ENCODE data around the gene ABCA5. TPM values are rescaled to one million over a fixed set of nuclear protein-coding genes. Genes with fewer than 3 reads are reported as not detected.

The ABCA5 gene
- total and polyA plus RNA-seq, 2 donors (not counting 3 experiments of a cell fraction or from before 2014, with no cell fraction given): 9.3 to 23.2 TPM

DNA sequence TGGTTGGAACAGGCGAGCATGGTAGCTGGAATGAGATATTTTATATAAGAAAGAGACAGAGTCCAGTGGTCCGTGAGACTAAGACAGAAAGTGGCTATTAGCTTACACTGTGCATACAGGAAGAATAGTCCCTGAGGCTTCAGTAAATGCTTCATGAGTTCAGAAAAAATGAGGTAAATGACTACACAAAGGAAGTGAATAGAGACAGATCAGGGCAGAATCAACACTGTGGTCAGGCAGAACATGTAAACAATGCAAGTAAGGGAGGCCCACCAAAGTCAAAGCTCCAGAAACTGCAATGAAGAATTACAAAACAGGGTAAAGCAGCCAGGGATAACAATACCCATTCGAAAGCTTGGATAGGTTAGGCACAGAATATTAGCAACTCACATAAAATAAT is 103.1 kb downstream of the ABCA5 start:
- ChIA-PET POLR2A (no interaction called here), CTCF (interaction anchor here (1.0 to 2.2 kb wide), 5 partner anchors 11 to 451 kb away, joined by 3 to 8 read pairs (median 3); no protein-coding TSS in a partner anchor)
- TF ChIP-seq MYC (IDR thresholded peaks at IDR 0.05; ENCODE audit: low read depth, low read length): no peak
- no peak for TF ChIP-seq POLR2AphosphoS5 (IDR thresholded peaks at IDR 0.05; ENCODE audit: insufficient read depth, low read depth, low read length)
- no peak for TF ChIP-seq GATA2 (IDR thresholded peaks at IDR 0.05; ENCODE audit: insufficient read depth, insufficient read length, low read depth, low read length)
- TF ChIP-seq POLR2A (IDR thresholded peaks at IDR 0.05; ENCODE audit: low read depth, low read length): no peak
- TF ChIP-seq, protein P1, sequence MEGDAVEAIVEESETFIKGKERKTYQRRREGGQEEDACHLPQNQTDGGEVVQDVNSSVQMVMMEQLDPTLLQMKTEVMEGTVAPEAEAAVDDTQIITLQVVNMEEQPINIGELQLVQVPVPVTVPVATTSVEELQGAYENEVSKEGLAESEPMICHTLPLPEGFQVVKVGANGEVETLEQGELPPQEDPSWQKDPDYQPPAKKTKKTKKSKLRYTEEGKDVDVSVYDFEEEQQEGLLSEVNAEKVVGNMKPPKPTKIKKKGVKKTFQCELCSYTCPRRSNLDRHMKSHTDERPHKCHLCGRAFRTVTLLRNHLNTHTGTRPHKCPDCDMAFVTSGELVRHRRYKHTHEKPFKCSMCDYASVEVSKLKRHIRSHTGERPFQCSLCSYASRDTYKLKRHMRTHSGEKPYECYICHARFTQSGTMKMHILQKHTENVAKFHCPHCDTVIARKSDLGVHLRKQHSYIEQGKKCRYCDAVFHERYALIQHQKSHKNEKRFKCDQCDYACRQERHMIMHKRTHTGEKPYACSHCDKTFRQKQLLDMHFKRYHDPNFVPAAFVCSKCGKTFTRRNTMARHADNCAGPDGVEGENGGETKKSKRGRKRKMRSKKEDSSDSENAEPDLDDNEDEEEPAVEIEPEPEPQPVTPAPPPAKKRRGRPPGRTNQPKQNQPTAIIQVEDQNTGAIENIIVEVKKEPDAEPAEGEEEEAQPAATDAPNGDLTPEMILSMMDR (IDR thresholded peaks at IDR 0.05; ENCODE audit: extremely low read depth in 1 of 2, insufficient read depth in 1 of 2, low read depth in 1 of 2, low read length in 2 of 2): no peak
- TF ChIP-seq EZH2 (IDR thresholded peaks at IDR 0.05; ENCODE audit: borderline replicate concordance, low read depth, low read length, severe bottlenecking): no peak
- TF ChIP-seq, protein P2, sequence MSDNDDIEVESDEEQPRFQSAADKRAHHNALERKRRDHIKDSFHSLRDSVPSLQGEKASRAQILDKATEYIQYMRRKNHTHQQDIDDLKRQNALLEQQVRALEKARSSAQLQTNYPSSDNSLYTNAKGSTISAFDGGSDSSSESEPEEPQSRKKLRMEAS (IDR thresholded peaks at IDR 0.05; ENCODE audit: insufficient read depth, insufficient read length): no peak
- TF ChIP-seq JUN (IDR thresholded peaks at IDR 0.05; ENCODE audit: borderline replicate concordance, insufficient read depth, insufficient read length, low read depth): no peak
- no peak for TF ChIP-seq FOS (IDR thresholded peaks at IDR 0.05; ENCODE audit: borderline replicate concordance, insufficient read depth, low read length)
- Histone ChIP-seq H3K79me2 (ENCODE audit: control insufficient read depth, insufficient read depth, low read length) (no peaks in the 10 kb centered on the region), H3K4me3 (replicated peaks in 1 of 3; ENCODE audit: insufficient read depth in 1 of 3, low read depth in 1 of 3, low read length in 3 of 3) (no peak overlapping the region), H2AFZ (ENCODE audit: low read depth, low read length) (peak overlapping the region; percentile 76), H4K20me1 (replicated peaks; ENCODE audit: control insufficient read depth, extremely low read depth, insufficient read depth, low read length) (no peaks in the 10 kb centered on the region), H3K9ac (replicated peaks; ENCODE audit: extremely low read depth, insufficient read depth, low read length) (no peak overlapping the region), H3K36me3 (ENCODE audit: control insufficient read depth in 2 of 2, extremely low read depth in 1 of 2, insufficient read depth in 2 of 2, low read length in 2 of 2) (no peaks in the 10 kb centered on the region), H3K9me3 (replicated peaks; ENCODE audit: control insufficient read depth, insufficient read depth, low read length) (no peaks in the 10 kb centered on the region), H3K9me1 (replicated peaks; ENCODE audit: control insufficient read depth, extremely low read depth, insufficient read depth, low read length) (no peaks in the 10 kb centered on the region), H3K27ac (ENCODE audit: insufficient read depth, low read depth, low read length) (no peak overlapping the region), H3K4me2 (ENCODE audit: insufficient read depth, low read length) (no peak overlapping the region), H3K27me3 (ENCODE audit: control insufficient read depth in 2 of 2, insufficient read depth in 2 of 2, low read length in 2 of 2) (no peaks in the 10 kb centered on the region), H3K4me1 (ENCODE audit: control insufficient read depth, extremely low read depth, insufficient read depth, low read length) (no peaks in the 10 kb centered on the region)
- intact Hi-C loops (cut with micrococcal nuclease) (no loop called here), dilution Hi-C loops (cut with MboI; ENCODE audit: extremely low pct_ligation_motif_present, low sequenced_read_pairs) (no loop called here)
- no TSS peak for BruUV-seq (replicated peaks)
- FAIRE-seq: no peak
- DNase-seq (ENCODE audit: low read depth, low spot score): peak; percentile 22
